Measurements from ENCODE around the gene PLEKHA1.

Gene PLEKHA1

DNA sequence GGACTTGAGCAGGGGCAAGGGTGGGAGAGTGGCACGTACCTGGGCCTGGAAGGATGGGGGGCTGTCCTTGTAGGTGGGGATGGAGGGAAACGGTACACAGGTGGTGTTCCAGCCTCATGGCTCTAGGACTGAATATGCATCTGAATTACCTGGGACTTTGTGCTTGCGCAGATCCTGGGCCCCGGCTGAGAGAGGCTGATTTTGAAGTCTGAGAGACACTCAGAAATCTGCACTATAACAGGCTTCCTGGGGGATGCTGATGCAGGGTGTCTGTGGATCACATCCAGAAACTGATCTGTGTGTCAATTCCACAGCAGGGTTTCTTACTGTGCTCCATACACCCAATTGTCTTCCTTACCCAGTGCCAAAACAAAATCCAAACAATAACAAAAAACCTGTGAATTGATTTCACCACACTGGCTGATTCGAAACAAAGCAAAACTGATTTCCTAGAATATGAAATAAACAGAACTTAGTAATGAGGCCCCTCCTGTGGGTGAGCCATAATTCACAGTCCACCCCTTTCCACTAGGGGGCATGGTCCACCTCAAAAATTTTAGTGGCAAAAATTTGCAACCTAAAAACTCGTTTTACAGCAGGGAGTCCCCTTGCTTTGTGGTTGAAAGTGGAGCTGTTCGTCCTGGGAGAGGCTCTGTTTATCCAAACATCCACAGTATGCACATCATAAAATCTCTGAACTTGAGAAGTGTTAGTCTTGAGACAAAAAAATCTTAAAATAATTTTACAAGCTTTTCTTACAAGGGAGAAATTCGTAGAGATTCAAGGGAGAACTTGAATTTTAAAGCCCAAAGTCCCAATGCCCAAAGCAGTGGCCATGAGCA, 32.0 kb upstream of the PLEKHA1 start:
- TF ChIP-seq, protein P1, sequence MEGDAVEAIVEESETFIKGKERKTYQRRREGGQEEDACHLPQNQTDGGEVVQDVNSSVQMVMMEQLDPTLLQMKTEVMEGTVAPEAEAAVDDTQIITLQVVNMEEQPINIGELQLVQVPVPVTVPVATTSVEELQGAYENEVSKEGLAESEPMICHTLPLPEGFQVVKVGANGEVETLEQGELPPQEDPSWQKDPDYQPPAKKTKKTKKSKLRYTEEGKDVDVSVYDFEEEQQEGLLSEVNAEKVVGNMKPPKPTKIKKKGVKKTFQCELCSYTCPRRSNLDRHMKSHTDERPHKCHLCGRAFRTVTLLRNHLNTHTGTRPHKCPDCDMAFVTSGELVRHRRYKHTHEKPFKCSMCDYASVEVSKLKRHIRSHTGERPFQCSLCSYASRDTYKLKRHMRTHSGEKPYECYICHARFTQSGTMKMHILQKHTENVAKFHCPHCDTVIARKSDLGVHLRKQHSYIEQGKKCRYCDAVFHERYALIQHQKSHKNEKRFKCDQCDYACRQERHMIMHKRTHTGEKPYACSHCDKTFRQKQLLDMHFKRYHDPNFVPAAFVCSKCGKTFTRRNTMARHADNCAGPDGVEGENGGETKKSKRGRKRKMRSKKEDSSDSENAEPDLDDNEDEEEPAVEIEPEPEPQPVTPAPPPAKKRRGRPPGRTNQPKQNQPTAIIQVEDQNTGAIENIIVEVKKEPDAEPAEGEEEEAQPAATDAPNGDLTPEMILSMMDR (conservative IDR thresholded peaks at IDR 0.05): peak; percentile 72
- H3K27ac ChIP-seq: no peak overlapping the region

DNA sequence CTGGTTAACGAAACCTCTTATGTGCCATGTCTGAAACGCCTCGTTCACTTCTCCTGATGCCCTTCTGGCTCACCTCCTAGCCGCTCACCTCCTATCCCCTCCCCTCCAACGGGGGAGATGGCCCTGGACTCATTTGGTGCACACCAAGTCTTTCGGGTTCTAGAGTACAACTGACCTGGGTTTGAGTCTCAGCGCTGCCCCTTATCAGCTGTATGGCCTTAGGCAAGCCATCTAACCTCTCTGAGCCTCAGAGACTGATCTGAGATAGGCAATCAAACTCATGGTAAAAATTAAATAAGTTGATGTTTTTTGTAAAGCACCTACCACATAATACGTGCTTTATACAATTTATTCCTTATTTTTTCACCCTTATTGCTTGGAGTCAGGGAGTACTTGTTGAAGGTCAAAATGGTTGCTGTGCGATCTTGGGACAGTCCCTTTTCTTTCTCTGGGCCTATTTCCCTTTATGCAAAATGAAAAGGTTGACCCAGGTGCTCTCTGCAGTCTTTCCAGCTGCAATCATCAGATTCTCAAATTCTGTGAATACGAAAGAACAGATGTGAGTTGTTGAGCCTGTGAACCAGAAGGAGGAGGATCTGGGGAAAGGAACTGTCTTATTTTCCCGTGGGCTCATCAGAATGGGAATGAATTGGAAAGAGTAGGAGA, 31.2 kb upstream of the PLEKHA1 start:
- TF ChIP-seq, protein P1 (conservative IDR thresholded peaks at IDR 0.05): no peak
- H3K27ac ChIP-seq: no peak overlapping the region

DNA sequence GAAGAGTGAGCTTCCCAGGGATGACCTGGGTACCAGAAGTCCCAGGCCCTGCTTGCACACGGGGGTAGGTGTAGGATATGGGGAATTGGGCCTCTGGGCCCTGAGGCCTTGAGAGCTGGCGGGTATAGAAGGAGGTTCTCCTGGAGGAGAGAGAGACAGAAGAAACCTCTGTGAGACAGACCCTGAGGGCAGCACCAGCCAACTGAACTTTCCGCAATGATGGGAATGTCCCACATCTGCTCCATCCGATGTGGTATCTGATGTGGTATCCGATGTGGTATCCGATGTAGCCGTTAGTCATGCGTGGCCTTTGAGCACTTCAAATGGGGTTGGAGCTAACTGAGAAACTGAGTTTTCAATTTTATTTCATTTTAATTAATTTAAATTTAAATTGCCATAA, 30.6 kb upstream of the PLEKHA1 start:
- H3K27ac ChIP-seq: no peak overlapping the region
- TF ChIP-seq, protein P1 (conservative IDR thresholded peaks at IDR 0.05): no peak

DNA sequence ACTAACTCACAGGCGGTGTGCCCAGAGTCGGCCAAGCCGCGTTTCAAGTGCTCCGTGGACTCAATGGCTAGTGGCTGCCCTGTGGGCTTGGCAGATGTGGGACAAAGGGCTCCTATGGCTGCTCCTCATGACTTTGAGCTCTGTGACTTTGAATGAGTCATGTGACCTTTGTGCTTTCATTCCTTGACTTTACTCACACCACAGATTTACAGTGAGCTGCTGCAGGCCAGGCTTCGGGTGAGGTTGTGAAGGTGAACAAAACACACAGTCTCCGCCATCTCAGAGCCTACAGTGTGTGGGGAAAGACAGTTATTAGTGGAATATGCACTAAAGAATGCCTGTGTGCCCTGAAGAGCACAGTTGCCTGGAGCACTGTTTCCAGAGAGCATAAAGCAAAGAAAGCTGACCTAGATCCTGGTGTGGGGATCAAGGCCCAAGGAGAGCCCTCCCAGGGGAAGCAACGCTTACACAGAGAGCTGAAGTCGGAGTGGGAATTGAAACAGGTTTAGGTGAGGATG, 29.7 kb upstream of the PLEKHA1 start:
- TF ChIP-seq, protein P1 (conservative IDR thresholded peaks at IDR 0.05): no peak
- H3K27ac ChIP-seq: no peak overlapping the region

DNA sequence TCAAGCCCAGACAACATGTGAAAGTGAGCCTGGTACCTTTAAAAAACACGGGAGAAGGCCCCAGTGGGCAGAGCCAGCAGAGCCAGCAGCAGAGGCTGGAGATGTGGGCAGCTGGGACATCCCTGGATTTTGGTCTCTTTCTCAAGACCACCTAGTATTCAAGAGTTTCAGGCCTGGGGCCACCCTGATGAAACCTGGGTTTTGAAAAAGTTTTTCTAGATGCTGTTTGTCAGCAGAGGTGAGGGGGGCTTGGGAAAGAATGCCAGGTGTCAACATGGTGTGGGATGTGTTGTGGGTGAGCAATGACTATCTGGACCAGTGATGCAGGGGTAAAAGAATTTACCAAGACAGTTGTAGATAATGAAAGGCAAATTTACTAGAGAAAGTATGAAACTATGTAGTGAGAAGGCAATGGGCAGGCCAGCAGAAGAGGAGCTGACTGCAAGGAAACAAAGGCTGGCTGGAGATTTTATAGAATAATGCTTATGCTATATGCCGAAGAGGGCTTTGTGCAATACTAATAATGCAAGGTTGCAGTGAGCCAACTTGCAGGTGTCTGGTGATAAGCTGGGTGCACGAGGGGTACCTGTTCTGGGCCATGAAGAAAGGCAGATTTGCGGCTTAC, 28.1 kb upstream of the PLEKHA1 start:
- TF ChIP-seq, protein P1 (conservative IDR thresholded peaks at IDR 0.05): no peak
- no peak overlapping the region for H3K27ac ChIP-seq

DNA sequence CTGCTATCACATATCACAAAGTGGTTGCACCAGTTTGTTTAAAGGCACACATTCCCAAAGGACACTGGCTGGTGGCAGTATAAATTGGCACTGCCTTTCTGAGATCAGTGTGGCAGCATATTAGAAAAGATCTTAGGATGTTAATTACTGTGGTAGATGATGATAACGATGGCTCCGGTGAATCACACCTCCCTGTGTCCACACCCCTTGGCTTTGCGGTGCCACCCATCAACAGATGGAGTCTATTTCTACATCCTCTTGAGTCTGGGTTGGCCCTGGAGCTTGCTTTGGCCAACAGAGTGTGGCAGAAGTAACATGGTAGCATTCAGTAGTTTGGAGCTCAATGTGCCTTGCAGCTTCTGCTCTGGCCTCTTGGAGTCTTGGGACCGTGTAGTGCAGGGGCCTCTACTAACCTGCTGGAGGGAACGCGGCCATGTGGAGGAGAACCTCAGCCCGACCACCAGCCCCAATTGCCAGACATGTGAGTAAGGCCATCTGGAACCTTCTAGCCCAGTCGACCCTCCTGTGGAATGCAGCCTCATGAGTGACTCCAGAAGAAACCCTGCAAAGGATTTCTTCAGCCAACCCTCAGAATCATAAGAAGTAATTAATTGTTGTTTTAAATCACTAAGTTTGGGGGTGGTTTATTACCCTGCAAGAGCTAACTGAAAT, 27.2 kb upstream of the PLEKHA1 start:
- H3K27ac ChIP-seq: no peak overlapping the region
- TF ChIP-seq, protein P1 (conservative IDR thresholded peaks at IDR 0.05): no peak

Measured in VCaP (cell line).